CD4-positive, alpha-beta T cell treated with Interleukin-6 at 100 ng/mL for 8 hours (primary cell): Measurements from ENCODE around the gene GRIN2A.

ENCODE experiments used
- DNase-seq: peaks from one replicate; pipeline ENCODE4 v3.0.0-alpha.2; 2020; ENCODE audit warnings: mixed read lengths, low spot score

GRIN2A gene

DNA sequence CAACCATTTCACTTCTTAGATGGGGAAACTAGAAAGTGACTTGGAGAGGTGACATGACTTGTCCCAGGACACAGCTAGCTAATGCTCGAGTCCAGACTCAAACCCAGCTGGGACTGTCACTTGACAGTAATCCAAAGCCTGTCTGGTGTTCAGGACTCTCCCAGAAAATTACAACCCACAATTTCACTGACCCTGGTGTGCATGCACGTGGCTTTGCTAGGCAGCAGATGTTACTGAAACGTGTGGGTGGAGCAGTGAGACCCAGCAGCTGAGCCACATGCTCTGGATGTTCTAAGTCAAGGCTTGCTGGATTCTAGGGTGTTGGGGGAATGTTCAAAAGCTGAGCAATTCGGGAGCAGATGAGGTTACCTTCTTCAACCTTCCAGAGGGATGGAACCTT, 364.6 kb downstream of the GRIN2A start:
- no peak for DNase-seq

GRCh38 chr16:9816644-9817043, 365.6 kb downstream of the GRIN2A start:
- no peak for DNase-seq

DNA sequence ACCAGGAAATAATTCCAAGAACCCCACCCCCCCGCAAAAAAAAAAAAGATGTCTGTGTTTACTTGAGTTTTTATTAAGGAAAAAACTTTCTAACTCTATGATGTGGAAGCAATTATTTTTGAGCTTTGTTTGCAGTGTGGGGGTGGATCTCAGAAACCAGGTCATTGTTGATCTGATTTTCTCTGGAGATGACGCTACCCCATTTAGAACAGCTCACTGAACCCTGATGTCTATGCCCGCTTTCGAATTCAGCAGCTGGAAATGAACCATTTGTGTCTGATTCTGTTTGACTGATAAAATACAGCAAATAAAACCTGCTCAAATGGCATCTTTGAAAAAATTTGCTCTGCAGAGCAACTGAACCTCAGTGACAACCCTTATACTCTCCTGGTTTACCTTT, 368.6 kb downstream of the GRIN2A start:
- no peak for DNase-seq

GRCh38 chr16:9808210-9808609, 374.0 kb downstream of the GRIN2A start:
- DNase-seq = no peak

DNA sequence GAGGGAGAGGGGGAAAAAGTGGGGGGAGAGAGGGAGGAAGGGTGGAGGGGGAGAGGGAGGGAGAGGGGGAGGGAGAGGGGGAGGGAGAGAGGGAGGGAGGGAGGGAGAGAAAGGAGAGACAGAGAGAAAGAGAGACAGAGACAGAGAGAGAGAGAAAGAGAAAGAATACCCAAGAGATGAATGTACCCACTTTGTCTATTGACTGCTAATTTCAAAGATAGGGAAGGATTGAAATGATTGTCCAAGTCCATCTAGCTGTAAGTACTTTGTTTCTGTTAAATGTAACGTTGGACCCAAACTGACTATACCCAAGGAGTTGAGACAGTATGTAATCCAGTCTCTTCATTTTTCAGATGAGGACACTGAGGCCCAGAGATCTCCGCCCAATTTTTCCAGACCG, 374.9 kb downstream of the GRIN2A start:
- DNase-seq = no peak

GRCh38 chr16:9805109-9805508, 377.1 kb downstream of the GRIN2A start:
- no peak for DNase-seq

- DNase-seq = no peak
Measured at GRCh38 chr16:9802160-9802559, 380.1 kb downstream of the GRIN2A start.

DNA sequence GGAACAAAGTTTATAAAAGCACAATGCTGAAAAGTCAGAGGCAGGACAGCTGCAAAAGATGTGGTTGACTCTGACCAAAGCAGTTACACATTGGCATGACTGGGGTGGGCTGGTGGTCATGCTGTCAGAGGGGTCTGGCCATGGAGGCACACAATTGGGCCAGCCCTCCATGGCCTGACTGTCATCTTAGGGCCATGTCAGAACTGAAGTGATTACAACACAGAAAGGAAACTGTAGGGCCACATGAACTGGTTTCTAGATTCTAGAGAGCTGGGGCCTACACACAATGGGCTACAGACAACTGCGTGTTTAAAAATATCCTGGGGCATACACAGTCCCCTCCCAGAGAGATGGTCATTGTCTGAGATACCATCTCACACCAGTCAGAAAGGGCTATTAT, 380.6 kb downstream of the GRIN2A start:
- no peak for DNase-seq

GRCh38 chr16:9800186-9800738, 382.0 kb downstream of the GRIN2A start:
- DNase-seq = no peak

DNA sequence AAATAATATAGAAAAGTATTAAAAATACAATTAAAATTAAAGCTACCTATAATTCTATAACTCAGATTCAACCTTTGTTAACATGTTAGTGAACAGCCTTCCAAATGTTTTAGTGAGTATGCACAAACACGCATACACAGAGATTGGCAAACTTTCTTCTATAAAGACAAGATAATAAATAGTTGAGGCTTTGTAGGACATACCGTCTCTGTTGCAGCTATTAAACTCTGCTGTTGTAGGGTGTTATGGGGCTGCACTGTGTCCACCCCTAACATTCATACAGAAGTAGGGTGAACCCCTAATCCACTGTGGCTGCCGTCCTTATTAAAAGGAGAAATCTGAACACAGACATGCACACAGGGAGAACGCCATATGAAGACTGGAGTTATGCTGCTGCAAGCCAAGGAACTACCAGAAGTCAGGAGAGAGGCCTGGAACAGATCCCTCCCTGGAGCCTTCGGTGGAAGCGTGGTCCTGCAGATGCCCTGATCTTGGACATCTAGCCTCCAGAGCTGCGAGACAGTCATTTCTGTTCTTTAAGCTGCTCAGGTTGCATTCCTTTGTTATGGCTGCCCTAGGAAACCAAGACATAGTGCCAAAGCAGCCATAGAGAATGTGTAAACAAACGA, 383.2 kb downstream of the GRIN2A start:
- no peak for DNase-seq

DNA sequence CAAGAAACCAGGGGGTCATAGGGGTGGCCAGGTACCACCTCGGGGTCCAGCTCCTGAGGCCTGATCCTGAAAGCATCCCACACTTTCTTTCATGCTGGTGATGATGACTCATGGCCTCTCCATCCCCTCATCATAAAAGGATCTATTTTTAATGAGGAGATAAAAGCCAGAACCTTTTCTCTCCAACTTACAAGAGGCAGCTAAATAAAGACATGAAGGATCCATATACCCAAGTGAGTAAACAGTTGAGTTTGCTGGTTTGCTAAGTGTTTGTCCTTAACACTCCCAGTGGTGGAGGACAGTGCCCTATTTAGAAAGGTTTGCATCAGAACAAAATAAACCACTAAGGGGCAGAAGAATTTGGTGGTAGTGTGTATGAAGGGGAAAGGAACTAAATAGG, 383.8 kb downstream of the GRIN2A start:
- DNase-seq = no peak

DNA sequence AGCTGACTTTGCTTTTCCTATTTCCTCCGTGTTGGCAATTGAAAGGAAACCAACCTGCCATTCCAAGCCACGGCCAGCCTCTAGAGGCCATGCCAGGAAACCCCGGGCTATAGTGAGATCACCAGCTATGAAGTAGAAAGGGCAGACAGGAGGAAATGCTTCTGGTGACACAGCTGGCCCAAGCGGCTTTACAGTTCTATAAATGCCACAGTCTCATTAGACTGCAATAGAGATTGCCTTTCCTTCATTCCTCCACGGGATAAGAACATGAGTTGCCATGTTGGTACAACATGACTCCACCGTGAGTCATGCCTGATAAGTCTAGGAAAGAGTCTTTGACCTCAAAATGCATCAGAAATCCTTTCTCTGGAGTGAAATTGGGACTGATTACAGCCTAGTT, 384.9 kb downstream of the GRIN2A start:
- no peak for DNase-seq

DNA sequence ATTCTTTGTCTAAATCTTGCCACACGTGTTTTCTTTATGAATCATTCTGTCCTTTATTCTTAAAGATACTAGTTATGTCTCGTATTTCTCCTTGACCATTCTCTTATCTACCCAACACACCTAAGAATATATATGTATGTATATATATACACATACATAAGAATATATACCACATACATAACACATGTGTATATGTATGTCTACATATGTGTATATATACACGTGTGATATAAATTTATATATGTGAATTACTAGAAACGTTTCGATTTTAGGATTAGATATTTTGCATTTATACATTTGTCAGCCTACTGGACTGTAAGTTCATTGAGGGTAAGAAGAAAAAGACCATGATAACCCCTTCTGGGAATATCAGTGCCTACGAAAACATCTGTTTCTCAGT, 388.6 kb downstream of the GRIN2A start:
- DNase-seq = no peak

GRCh38 chr16:9791556-9791955, 390.7 kb downstream of the GRIN2A start:
- DNase-seq = no peak

DNA sequence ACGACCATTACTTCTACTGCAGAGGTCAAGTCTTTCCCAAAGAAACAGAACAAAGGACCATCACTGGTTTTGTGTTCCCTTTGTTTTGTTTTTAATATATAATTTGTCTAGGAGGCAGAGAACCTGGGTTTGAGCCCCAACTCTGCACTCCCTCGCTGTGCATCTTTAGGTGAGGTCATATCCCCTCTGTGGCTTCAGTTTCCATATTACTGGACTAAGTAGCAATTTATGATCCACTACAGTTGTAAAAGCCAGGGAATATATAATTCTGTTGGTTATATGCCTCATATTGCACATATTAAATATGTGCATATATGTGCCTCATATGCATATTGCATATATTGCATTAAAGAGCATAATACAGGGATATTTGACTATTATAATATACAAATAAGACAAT, 392.0 kb downstream of the GRIN2A start:
- no peak for DNase-seq

GRCh38 chr16:9787717-9788116, 394.5 kb downstream of the GRIN2A start:
- no peak for DNase-seq

- no peak for DNase-seq
Measured at GRCh38 chr16:9780831-9781230, 401.4 kb downstream of the GRIN2A start.

DNA sequence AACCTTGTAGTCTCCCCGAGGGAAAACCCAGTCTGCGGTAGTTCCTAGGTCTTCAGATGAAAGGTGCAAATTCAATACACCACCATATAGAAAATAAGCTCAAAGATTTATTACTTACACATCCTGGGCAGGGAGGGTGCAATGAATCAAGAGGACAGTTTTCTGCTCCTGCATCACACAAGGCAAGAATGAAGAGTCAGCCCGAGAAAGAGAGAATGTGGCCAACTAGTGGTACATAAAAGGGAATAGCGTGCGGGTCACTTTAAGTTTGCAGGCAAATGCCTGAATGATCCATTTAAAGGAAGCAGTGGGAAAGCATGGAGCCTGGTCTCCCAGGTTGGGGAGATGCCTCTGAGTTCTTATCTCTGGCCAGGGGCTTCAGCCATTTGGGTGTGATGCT, 403.4 kb downstream of the GRIN2A start:
- DNase-seq = no peak

DNA sequence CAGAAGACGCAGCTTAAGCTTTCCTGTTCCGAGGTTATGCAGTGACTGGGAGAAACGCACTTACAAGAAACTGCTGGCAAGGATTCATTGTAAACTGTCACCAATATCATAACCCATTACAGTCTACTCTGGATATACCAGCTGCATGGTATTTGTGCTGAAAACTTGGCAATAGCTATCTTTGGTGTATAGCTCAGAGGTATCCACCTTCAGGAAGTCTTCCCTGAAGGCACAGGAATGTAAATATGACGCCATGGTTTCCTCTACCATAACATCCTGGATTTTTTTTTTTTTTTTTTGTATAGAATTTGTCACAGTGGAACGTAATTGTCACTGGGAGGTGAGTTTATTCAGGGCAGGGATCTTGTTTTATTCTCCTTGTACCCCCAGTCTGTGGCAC, 406.2 kb downstream of the GRIN2A start:
- no peak for DNase-seq

GRCh38 chr16:9773289-9773688, 408.9 kb downstream of the GRIN2A start:
- no peak for DNase-seq

DNA sequence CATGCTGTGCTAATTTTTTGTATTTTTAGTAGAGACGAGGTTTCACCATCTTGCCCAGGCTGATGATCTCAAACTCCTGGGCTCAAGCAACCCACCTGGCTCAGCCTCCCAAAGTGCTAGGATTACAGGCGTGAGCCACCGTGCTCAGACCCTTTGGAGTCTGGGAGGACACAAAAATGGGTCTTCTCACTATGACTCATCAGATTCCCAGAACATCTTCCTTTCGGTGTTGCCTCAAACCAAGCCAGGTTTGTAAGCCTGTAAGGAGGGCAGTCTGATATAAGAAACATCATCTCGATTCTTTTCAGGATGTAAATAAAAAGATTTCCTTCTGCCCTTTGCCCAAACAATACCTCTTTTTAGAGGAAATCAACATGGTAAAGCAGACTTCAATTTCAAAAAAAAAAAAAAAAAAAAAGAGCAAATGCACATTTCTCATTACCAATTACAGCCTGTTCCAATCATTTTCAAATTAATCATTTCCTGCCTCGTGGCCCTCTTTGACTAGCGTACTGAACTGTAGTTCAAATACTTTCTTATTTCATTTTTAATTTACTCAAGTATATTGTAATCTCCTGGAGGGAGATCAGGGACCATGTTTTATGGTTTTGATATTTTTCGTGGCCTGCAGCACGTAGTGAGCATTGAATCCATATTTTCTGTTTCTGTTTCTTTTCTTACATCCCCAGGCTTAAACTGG, 409.6 kb downstream of the GRIN2A start:
- DNase-seq = no peak

DNA sequence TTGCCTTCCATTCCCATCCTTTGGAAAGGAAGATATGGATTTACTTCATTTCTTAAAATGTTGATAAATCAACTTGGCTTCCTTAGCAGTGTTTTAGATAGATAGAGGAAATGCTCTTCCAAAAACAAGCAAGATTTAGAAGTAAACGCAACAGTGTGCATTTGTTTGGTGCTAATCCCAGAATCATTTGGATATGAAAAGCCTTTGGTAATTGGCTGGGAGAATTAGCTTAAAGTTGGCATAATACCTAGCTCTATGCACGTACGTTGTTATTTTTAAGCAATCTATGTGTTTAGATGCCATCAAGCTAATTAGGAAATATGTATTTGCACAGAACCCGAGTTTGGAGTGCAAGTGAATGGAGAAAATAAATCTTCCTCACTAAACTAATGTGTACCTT, 415.3 kb downstream of the GRIN2A start:
- no peak for DNase-seq

DNA sequence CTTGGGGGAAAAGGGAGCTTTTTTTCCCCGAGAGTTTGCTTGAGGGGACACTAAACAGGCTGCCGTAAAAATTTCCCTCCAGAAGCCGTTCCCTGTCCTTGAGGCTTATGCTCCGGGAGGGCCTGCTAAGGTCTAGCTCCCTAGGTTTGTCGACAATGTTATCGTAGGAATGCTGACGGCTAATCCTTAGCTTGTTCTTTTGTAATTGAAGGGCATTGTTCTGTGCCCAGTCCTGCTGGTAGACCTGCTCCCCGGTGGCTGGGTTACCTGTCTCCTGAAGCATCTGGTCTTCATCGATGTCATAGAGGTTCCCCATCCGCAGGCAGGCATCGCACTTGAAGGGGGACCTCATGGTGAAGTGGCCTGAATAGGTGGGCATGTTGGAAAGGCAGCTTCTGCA, 418.7 kb downstream of the GRIN2A start:
- DNase-seq = no peak

DNA sequence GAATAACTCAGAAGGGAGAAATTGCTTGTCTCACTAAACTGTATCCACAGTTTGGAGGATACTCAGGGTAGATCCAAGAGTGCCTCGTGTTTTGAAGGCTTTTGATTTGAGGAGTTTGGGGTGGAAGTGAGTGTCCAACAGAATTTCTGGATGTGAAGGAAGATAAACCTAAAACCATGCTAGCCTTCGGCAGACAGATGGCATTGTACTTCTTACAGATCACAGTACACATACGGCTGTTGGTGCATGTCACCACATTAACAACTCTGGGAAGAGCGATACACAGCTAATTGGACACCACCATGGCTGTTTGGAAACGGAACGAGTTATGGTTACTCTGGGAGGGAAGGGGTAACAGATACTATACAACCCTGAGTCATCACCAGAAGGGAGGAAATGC, 420.4 kb downstream of the GRIN2A start:
- no peak for DNase-seq
